GM12864 (cell line): Measurements from ENCODE around the gene ARHGEF11.

Source experiments
- DNase-seq: peaks from one replicate; pipeline ENCODE4 v3.0.0-alpha.2; 2011; ENCODE audit warnings: low read depth
- H3K4me3 ChIP-seq: 2 replicates; pipeline ENCODE4 v1.5.1; 2011; ENCODE audit warnings: mild to moderate bottlenecking, low read depth, low read length, control low read depth
- TF ChIP-seq, protein P1 (sequence below): IDR thresholded peaks from 2 replicates; pipeline ENCODE4 v1.5.1; 2011; ENCODE audit warnings: low read depth, mild to moderate bottlenecking, moderate library complexity, low read length, control low read depth, inconsistent platforms; ENCODE audit errors: missing control alignments

ARHGEF11 gene

DNA sequence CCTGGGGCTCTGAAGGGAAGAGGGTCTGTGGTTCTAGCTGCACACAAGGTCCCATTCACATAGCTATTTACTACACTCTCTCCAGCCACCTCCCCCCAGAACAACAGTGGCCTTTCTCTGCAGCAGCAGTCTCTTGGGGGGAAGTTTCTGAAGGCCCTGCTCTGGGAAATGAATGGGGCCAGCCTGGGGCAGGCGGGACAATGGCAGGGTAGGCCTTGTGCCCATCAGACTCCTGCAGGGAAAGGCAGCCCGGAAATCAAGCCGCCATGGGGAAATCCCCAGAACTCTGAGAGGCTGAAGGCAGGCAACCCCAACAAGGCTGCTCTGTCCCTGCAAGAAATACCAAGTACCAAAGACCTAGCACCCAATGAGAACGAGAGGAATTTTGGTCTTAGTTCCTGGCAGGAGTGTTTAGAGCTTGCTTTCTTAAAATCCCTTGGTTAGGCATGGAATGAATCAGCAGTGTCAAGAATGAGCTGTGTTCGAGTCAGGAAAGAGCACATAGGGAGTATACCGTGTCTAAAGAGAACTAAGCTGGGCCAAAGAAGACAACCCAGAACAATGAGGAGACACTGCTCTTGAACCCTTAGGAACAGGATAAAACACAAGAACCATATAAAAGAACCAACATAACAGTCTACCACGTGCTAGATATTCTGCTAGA, 11.3 kb downstream of the ARHGEF11 start:
- no peak for DNase-seq
- TF ChIP-seq, protein P1, sequence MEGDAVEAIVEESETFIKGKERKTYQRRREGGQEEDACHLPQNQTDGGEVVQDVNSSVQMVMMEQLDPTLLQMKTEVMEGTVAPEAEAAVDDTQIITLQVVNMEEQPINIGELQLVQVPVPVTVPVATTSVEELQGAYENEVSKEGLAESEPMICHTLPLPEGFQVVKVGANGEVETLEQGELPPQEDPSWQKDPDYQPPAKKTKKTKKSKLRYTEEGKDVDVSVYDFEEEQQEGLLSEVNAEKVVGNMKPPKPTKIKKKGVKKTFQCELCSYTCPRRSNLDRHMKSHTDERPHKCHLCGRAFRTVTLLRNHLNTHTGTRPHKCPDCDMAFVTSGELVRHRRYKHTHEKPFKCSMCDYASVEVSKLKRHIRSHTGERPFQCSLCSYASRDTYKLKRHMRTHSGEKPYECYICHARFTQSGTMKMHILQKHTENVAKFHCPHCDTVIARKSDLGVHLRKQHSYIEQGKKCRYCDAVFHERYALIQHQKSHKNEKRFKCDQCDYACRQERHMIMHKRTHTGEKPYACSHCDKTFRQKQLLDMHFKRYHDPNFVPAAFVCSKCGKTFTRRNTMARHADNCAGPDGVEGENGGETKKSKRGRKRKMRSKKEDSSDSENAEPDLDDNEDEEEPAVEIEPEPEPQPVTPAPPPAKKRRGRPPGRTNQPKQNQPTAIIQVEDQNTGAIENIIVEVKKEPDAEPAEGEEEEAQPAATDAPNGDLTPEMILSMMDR, result no peak
- no peak overlapping the region for H3K4me3 ChIP-seq

DNA sequence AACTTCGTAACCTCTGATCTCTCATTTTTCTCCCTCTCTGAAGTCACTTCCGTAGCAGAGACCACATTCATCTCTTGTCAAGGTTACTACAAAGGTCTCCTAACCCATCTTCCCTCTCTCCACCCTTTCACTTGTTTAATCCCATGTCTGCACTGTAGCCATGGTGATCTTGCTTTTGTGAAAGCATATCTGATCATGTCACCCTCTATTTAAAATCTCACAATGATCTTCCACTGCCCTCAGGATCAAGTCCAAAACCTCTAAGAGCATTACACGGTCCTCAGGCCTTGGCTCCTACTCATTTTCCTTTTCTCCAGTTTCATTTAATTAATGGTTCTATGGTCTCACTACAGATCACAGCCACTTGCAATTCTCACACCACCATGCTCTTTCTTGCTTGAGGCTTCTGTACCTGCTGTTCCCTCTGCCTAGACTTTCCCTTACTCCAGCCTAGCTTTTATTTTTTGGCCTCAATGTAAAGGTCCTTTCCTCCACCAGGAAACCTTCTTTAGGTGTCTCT, 12.1 kb downstream of the ARHGEF11 start:
- TF ChIP-seq, protein P1, result no peak
- no peak for DNase-seq
- H3K4me3 ChIP-seq, result no peak overlapping the region

DNA sequence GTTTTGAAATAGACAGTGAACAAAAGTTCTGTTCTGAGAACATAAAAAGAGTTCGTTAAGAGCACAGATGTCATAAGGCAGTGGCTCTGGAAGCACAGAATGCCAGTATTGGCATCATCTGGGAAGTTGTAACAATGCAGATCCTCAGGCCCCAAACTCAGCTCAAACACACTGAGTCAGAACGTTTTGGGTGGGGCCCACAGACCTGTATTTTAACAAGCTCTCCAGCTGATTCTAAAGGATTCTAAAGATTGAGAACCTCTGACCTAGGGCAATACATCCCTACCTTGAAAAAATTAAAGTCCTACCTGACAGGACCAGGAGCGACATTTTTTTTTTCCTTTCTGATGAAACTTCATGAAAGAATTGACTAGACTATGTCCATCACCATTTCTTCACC, 13.2 kb downstream of the ARHGEF11 start:
- no peak overlapping the region for H3K4me3 ChIP-seq
- no peak for DNase-seq
- TF ChIP-seq, protein P1, result no peak

DNA sequence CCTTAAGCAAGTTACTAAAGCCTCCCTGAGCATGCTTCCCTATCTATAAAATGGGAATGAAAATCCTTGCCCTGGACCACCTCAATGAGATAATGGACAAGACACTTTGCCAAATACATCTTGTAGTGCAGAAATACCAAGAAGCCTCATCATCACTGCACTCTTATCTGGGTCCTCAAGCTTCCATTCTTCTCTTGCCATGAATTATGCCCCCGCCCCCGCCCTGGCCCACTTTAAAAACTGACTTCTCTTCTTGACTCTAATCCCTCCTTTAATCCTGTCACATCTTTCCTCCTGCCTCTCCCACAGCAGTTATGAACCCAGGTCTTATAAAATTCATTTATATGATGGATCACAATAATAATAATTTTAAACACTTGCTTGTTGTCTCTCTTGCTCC, 14.8 kb downstream of the ARHGEF11 start:
- no peak for DNase-seq
- no peak overlapping the region for H3K4me3 ChIP-seq
- TF ChIP-seq, protein P1, result no peak

DNA sequence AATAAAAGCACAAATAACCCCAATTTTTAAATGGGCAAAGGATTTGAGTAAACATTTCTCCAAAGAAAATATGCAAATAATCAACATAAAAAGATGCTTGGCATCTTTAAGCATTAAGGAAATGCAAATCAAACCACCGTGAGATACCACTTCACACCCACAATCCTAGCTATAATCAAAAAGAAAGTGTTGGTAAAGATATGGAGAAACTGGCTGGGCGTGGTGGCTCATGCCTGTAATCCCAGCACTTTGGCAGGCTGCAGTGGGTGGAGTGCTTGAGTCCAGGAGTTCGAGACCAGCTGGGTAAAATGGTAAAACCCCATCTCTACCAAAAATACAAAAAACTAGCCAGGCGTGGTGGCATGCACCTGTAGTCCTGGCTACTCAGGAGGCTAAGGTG, 16.9 kb downstream of the ARHGEF11 start:
- DNase-seq, result no peak

DNA sequence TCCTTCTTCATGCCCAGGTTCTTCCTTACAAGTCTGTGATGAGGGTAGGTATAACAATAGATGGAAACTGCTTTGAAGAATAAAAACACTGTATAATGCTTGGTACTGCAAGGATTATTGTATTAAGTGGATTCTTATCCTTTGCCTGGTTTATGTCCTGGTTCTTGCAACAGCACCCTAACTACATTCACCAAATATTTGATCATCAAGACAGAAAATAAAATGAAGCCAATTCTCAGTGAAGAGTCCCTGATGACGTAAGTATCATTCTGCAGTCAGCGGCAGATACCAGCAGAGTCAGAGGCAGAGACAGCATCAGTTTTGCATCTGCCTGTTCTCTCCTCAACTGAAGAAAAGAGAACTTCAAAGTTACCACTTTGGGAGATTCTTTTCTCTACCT, 19.7 kb downstream of the ARHGEF11 start:
- no peak for DNase-seq
- no peak overlapping the region for H3K4me3 ChIP-seq
- TF ChIP-seq, protein P1, result no peak

More for the DNA sequence above, 16.9 kb downstream of the ARHGEF11 start:
- no peak overlapping the region for H3K4me3 ChIP-seq
- TF ChIP-seq, protein P1, result no peak

DNA sequence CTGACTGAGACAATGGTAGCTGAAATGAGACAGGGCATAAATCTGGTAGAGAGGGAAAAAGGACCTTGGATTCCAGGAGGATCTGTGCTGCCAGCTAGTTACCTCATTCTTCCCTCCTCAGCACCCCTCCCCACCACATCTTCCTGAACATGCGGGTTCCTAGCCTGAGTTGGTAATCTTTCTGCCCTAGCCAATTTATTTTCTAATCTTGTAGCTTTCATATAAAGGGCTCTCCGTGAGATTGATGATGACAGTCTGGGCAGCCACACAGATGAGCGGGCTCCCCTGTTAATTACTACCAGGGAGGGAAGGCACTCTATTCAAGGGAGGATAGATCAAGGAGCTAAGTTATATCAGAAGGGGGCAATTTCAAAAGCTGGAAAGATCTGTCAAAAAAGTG, 20.2 kb downstream of the ARHGEF11 start:
- DNase-seq, result no peak
- TF ChIP-seq, protein P1, result no peak
- H3K4me3 ChIP-seq, result no peak overlapping the region
